Peyer's patch (tissue), 4 donors: ENCODE measurements around the gene LMO2.

Experiments
- CTCF ChIP-seq, 6 experiments: fragments of 450-650 bp in 4 of 6; fragments of 200-600 bp in 2 of 6; sonication (generic) in 1 of 6; IDR thresholded peaks; one replicate each; pipeline ENCODE4 v1.5.1; 2017 to 2019; ENCODE audit warnings: antibody characterized with exemption in 6 of 6, mild to moderate bottlenecking in 3 of 6, moderate library complexity in 1 of 6
- POLR2A ChIP-seq, 2 donors: fragments of 450-650 bp; IDR thresholded peaks; one replicate each; pipeline ENCODE4 v1.5.1; 2017; ENCODE audit warnings: antibody characterized with exemption in 2 of 2, mild to moderate bottlenecking in 2 of 2, moderate library complexity in 2 of 2

- TF ChIP-seq POLR2A (IDR thresholded peaks at IDR 0.05) (no peak), CTCF (IDR thresholded peaks at IDR 0.05) (no peak)
These were observed 48.6 kb upstream of the LMO2 start for GRCh38 chr11:33940538-33940815.
